Ecto neural progenitor cell (in vitro differentiated cells): ENCODE measurements around the gene ACSS3.

Experiments used
- DNase-seq: peaks from one replicate; pipeline ENCODE4 v3.0.0-alpha.2; 2018; ENCODE audit warnings: low spot score

The ACSS3 gene

GRCh38 chr12:81296556-81297305, 218.9 kb downstream of the ACSS3 start:
- DNase-seq, result no peak

GRCh38 chr12:81297601-81298000, 219.7 kb downstream of the ACSS3 start:
- no peak for DNase-seq

GRCh38 chr12:81300454-81300853, 222.6 kb downstream of the ACSS3 start:
- no peak for DNase-seq

- no peak for DNase-seq
Observed at GRCh38 chr12:81303935-81304334, 226.1 kb downstream of the ACSS3 start.
